Rectal smooth muscle tissue (tissue), 1 donor: ENCODE measurements around the gene P4HA2.

Source experiments
- H3K27ac ChIP-seq: one replicate; pipeline ENCODE4 v1.7.0; 2013; ENCODE audit warnings: low read depth, low read length, inconsistent platforms
- H3K27me3 ChIP-seq: one replicate; pipeline ENCODE4 v1.7.0; 2013; ENCODE audit warnings: low read length; ENCODE audit not compliant: control insufficient read depth, insufficient read depth
- H3K36me3 ChIP-seq: one replicate; pipeline ENCODE4 v1.7.0; 2013; ENCODE audit warnings: low read length; ENCODE audit not compliant: control insufficient read depth, insufficient read depth
- H3K4me1 ChIP-seq: one replicate; pipeline ENCODE4 v1.7.0; 2013; ENCODE audit warnings: low read length; ENCODE audit not compliant: control insufficient read depth, insufficient read depth
- H3K4me3 ChIP-seq: one replicate; pipeline ENCODE4 v1.7.0; 2013; ENCODE audit warnings: low read length
- H3K9ac ChIP-seq: one replicate; pipeline ENCODE4 v1.7.0; 2013; ENCODE audit warnings: low read length

Gene P4HA2

DNA sequence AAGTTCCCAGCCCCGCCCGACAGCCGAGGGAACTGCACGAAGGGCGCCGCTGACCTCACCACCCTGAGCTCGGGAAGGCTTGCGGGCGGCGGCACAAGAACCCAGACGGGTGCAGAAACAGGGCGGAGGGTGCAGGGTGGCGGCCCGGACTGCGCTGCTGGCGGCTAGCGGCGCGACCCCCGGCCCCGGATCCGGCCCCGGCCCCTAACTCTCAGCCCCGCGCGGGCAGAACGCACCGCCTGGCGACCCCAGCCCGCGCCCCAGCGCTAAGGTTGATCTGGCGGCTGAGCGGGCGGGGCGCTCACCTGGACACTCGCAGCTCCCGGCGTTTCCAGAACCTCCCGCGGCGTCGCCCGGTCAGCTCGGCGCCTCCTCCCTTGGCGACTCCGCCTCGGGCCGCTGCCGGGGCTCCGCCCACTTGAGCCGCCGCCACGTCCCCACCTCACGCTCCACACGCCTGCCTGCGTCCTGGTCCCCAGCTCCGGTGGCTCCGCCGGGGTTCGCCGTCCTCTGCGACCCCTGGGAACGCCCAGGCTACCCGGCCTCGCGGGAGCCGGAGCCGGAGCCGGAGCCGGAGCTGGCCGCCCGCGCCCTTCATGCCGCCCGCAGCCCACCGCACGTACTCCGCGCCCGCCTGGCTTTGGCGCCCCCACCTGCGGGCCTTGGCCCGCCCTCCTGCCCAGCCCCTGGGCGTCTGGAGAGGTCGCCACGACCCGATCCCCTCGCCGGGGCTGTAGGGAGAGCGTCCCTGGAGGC is at the start of gene P4HA2:
P4HA2 (minus strand) TSS at position 369 of the 756 bp plus-strand sequence. CDS start 9,227 bp downstream, outside the sequence.
- H3K4me1 ChIP-seq, result peaks cover 32% of the 10 kb centered on the region

DNA sequence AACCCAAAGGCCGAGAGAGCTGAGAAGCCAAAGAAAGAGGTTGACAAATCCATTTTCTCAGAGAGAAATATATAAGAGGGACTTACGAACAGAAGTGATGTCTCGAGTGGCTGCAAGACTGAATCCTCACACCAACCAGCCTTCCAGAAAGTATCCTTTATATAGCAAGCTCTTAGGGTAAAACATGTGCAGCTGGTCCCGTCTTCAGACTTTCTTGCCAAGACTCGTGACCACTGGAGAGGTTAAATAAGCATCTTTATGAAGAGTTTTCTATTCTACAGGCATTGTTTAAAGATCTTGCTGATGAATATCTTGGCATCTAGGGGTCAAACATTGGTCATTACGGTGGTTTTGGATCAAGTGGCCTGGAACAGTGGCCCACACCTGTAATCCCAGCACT is 49.6 kb upstream of the P4HA2 start:
- Histone ChIP-seq H3K27me3 (no peaks in the 10 kb centered on the region), H3K36me3 (no peaks in the 10 kb centered on the region), H3K4me1 (peaks cover 2% of the 10 kb centered on the region), H3K4me3 (no peak overlapping the region), H3K9ac (no peak overlapping the region), H3K27ac (no peak overlapping the region)

More for the DNA sequence above, at the start of gene P4HA2:
- Histone ChIP-seq H3K36me3 (no peaks in the 10 kb centered on the region), H3K9ac (peak within 1 kb of the TSS; percentile 42), H3K4me3 (peak within 1 kb of the TSS; percentile 65), H3K27ac (peak within 1 kb of the TSS; percentile 89), H3K27me3 (no peaks in the 10 kb centered on the region)

DNA sequence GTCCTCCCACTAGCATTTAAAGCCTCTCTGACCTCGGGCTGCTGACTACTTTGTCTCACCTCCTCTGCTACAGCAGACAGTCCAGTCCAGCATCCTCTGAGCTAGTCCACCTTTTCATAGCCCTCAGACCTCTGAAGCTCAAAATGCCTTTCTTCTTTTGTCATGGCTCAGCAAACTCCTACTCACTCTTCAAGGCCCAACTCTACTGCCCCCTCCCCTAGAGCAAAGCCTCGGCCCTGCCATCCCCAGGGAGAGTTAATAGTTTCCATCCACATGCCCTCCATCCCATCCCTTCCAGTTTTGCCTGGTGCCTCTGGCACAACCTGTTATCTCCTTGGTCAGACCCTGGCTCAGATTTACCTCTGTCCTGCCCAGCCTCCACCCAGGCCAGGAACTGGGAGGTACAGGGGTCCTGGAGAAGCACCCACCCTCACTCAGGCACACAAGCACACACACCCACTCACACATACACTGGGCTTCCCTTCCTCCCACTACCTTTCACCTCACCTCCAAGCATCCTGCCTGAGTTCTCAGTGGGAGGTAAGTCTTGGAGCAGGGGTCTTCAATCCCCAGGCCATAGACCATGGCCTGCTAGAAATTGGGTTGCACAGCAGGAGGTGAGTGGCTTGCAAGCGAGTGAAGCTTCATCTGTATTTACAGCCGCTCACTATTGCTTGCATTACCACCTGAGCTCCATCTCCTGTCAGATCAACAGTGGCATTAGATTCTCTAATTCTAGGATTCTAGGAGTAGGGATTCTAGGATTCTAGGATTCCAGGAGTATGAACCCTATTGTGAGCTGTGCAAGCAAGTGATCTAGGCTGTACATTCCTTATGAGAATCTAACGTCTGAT is 47.9 kb upstream of the P4HA2 start:
- Histone ChIP-seq H3K27ac (no peak overlapping the region), H3K4me1 (peaks cover 2% of the 10 kb centered on the region), H3K4me3 (no peak overlapping the region), H3K27me3 (no peaks in the 10 kb centered on the region), H3K36me3 (peaks cover 2% of the 10 kb centered on the region), H3K9ac (no peak overlapping the region)

DNA sequence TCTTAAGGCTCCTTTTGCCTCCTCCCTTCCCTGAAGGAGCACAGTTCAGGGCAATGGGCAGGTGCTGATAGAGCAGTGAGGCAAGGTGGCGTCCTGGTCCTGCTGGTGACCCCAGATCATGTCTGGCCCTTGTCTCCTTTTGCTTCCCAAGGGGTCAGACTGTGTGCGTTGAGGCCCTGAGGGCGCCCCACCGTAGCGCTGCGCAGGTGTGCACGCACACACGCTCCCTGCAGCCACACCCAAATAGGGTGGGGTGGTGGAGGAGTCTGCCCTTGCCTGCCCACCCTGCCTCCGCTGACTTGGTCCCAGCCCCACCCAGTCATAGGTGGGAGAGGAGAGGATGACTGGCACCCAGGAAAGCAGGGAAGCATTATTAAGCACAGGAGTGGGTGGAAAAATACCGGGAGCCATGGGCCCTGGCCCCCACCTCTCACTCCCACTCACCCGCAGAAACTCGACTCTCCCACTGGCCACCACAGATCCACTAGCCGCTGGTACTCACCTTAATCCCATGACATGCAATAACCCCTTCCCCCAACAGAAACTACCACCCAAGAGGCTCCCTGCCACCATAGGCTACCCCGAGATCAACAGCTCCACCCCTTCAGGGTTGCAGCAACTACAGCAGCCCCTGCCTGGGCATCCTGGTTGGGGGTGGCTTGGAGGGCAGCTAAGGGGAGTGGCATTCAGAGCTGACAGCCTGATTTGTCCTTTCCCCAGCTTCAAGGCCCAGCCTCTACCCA is 46.6 kb upstream of the P4HA2 start:
- Histone ChIP-seq H3K27ac (no peak overlapping the region), H3K36me3 (peaks cover 2% of the 10 kb centered on the region), H3K9ac (no peak overlapping the region), H3K4me3 (no peak overlapping the region), H3K27me3 (no peaks in the 10 kb centered on the region), H3K4me1 (peaks cover 7% of the 10 kb centered on the region)

DNA sequence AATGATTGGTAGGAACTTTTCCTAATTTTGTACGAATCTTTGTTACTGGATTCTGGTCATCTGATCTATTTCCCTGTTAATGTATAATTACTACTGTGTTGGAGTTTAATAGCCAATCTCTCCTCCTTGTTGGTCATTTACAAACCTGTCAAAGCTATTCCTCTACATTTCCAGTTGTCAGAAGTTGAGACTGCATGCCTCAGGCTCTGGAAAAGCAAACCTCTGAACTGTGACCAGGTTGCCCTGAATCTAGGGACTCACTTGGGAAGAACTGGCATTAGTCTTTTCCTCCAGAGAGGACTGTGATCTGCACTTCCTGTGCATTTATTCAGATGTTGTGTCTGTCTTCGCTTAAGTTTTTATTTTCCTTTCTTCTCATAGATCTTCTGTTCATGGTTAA is 46.0 kb upstream of the P4HA2 start:
- H3K9ac ChIP-seq, result no peak overlapping the region
- peaks cover 2% of the 10 kb centered on the region for H3K36me3 ChIP-seq

GRCh38 chr5:132272311-132273210 is 44.9 kb upstream of the P4HA2 start:
- H3K27me3 ChIP-seq, result no peaks in the 10 kb centered on the region
- H3K27ac ChIP-seq, result peak overlapping the region; percentile 50
- peaks cover 5% of the 10 kb centered on the region for H3K36me3 ChIP-seq
- peaks cover 21% of the 10 kb centered on the region for H3K4me1 ChIP-seq
- no peak overlapping the region for H3K9ac ChIP-seq
- H3K4me3 ChIP-seq, result peak overlapping the region; percentile 47

More for the DNA sequence above, 46.0 kb upstream of the P4HA2 start:
- H3K27me3 ChIP-seq, result no peaks in the 10 kb centered on the region
- no peak overlapping the region for H3K4me3 ChIP-seq
- no peak overlapping the region for H3K27ac ChIP-seq
- H3K4me1 ChIP-seq, result peaks cover 12% of the 10 kb centered on the region

DNA sequence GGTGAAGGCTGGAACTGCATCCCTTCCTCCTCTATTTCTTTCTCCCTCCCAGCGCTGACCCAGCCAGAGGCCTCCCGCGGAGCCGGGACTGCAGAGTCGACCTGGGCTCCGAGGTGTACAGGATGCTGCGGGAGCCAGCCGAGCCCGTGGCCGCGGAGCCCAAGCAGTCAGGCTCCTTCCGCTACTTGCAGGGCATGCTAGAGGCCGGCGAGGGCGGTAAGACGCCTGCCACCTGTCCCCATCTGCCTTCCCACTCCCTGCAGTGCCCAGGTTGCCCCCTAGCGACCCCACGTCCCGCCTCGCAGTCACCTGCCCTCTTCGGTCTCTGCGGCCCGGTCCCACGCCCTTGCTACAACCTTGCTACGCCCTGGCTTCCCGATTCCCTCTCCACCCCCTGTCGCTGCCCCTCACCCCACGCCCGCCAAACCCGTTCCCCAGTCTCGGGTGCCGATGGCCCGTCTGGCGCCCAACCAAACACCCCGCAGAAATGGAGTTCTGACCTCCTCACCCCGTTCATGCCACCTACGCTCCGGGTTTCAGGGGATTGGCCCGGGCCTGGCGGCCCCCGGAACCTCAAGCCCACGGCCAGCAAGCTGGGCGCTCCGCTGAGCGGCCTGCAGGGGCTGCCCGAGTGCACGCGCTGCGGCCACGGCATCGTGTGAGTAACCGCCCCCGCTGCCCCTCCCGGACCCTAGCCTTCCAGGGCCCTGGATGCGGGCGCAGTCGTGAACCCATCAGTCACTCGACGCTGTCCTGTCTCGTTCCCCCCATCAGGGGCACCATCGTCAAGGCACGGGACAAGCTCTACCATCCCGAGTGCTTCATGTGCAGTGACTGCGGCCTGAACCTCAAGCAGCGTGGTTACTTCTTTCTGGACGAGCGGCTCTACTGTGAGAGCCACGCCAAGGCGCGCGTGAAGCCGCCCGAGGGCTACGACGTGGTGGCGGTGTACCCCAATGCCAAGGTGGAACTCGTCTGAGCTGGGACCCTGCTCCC is 43.9 kb upstream of the P4HA2 start:
- Histone ChIP-seq H3K36me3 (peaks cover 9% of the 10 kb centered on the region), H3K4me1 (peaks cover 31% of the 10 kb centered on the region), H3K27me3 (no peaks in the 10 kb centered on the region), H3K27ac (no peak overlapping the region), H3K4me3 (no peak overlapping the region), H3K9ac (no peak overlapping the region)

DNA sequence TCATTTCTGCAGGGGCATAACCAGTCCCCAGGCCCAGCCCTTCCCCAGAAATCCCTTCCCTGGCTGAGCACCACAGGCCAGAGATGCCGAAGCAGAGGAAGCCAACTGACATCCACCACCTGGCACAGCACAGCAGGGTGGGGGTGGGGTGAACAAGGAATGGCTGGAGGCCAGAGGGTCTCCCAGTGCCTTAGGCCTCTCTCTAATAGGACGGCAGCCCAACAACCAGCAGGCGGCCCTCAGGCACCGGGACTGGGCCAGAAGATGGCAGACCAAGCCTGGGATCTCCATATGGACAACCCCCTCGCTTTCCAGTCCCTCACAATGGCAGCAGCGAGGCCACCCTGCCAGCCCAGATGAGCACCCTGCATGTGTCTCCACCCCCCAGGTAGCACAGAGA is 43.1 kb upstream of the P4HA2 start:
- H3K36me3 ChIP-seq, result peaks cover 9% of the 10 kb centered on the region
- H3K4me3 ChIP-seq, result no peak overlapping the region
- no peaks in the 10 kb centered on the region for H3K27me3 ChIP-seq
- peaks cover 40% of the 10 kb centered on the region for H3K4me1 ChIP-seq
- H3K9ac ChIP-seq, result no peak overlapping the region
- peak overlapping the region; percentile 40 for H3K27ac ChIP-seq

DNA sequence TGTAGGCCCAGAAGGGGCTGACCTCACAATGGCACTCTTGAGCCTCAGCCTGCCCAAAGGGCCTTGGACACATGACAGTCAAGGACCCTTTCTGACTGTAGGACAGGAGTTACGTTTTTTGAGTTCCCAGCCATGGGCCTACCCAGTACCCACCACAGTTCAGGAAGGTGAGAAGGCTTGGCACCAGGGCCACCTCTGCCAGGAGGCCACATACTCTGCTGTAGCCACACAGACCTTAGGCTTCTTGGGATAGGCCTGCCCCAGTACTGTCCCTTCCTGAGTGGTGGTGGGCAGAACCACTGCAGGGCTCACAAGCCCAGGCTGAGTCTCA is 42.6 kb upstream of the P4HA2 start:
- no peak overlapping the region for H3K9ac ChIP-seq
- H3K27ac ChIP-seq, result peak overlapping the region; percentile 40
- peaks cover 44% of the 10 kb centered on the region for H3K4me1 ChIP-seq
- no peak overlapping the region for H3K4me3 ChIP-seq
- peaks cover 9% of the 10 kb centered on the region for H3K36me3 ChIP-seq
- H3K27me3 ChIP-seq, result no peaks in the 10 kb centered on the region

DNA sequence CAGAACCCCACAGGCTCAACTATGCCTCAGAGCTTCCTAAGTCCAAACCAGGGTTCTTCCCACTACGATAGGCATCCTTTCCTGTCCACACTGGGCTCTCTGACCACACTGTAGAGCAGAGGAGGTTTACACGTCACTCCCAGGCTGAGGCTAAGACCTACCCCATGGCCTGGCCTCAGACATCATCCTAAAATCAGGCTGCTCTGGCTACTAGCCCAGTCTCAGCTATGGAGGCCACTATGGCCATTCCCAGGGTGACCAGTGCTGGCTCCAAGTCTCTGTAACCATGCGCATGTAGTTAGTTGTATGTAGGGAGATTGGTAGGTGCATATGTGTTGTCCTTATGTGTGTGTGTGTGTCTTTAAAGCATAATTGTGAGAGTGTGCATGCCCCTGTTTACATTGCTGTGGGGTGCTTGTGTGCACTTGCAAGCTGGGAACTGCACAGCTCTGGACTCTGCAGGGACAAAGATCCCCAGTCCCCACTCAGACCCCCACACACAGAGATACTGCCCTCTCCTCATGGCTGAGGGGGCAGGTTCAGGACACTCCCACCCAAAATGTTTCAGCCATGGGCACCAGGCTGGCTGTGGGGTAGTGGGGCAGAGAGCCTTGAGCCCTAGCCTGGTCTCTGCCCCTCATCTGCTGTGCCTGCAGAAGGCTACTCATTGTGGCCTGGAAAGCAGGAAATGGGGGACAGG is 42.1 kb upstream of the P4HA2 start:
- H3K36me3 ChIP-seq, result peaks cover 9% of the 10 kb centered on the region
- peak overlapping the region; percentile 47 for H3K27ac ChIP-seq
- no peak overlapping the region for H3K9ac ChIP-seq
- no peaks in the 10 kb centered on the region for H3K27me3 ChIP-seq
- H3K4me3 ChIP-seq, result no peak overlapping the region
- H3K4me1 ChIP-seq, result peaks cover 49% of the 10 kb centered on the region
